ENCODE data around the gene SGCE.
A peak's percentile ranks its signal among the peaks of the same experiment; 100 is the strongest.

GRCh38 chr7:94666879-94667587, 11.1 kb upstream of the SGCE start:
- TF ChIP-seq CTCF (IDR thresholded peaks at IDR 0.05; ENCODE audit: low read length): peak; percentile 5; the same call in 1 of the 2 replicates
- TF ChIP-seq EZH2 (IDR thresholded peaks at IDR 0.05; ENCODE audit: borderline replicate concordance, low read length): no peak

All from OCI-LY1 (cell line).